Tibial nerve (tissue), 3 donors: ENCODE data around the gene FAM83D.

Experiments used
- POLR2A ChIP-seq, 2 donors: fragments of 450-650 bp; IDR thresholded peaks; one replicate each; pipeline ENCODE4 v1.6.1; 2017; ENCODE audit warnings: antibody characterized with exemption in 2 of 2, mild to moderate bottlenecking in 2 of 2, moderate library complexity in 2 of 2
- TF ChIP-seq, protein P1 (sequence below), 5 experiments: fragments of 200-600 bp in 3 of 5; fragments of 450-650 bp in 2 of 5; sonication (generic) in 3 of 5; IDR thresholded peaks; one replicate each; pipeline ENCODE4 v1.5.1; 2016 to 2019; ENCODE audit warnings: antibody characterized with exemption in 5 of 5, mild to moderate bottlenecking in 3 of 5, moderate library complexity in 2 of 5

DNA sequence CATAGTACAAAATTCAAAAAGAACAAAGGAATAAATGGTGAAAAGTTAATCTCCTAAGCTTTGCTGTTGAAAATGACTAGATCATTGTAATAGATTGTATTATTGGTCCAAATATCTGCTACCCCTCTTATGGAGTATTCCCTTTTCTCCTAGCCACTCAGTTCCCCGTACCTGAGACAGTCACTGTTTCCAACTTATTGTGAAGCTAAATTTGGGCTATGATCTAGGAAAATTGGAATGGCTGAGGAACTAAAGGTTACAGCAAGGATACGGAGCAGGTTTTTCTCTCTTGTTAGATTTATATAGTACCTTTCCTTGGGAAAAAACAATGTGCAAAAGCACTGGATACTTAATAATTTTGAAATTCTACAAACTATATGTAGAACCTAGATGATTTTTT lies 53.2 kb downstream of the FAM83D start:
- TF ChIP-seq POLR2A (IDR thresholded peaks at IDR 0.05), result no peak
- TF ChIP-seq, protein P1, sequence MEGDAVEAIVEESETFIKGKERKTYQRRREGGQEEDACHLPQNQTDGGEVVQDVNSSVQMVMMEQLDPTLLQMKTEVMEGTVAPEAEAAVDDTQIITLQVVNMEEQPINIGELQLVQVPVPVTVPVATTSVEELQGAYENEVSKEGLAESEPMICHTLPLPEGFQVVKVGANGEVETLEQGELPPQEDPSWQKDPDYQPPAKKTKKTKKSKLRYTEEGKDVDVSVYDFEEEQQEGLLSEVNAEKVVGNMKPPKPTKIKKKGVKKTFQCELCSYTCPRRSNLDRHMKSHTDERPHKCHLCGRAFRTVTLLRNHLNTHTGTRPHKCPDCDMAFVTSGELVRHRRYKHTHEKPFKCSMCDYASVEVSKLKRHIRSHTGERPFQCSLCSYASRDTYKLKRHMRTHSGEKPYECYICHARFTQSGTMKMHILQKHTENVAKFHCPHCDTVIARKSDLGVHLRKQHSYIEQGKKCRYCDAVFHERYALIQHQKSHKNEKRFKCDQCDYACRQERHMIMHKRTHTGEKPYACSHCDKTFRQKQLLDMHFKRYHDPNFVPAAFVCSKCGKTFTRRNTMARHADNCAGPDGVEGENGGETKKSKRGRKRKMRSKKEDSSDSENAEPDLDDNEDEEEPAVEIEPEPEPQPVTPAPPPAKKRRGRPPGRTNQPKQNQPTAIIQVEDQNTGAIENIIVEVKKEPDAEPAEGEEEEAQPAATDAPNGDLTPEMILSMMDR (IDR thresholded peaks at IDR 0.05), result no peak
